Nephron (organoid): Measurements from ENCODE around the gene TMEM184C.

Experiments
- H3K27ac Mint-ChIP-seq, 3 experiments: 2 replicates each; pipeline ENCODE4 v1.8.0; 2020; ENCODE audit warnings: mixed read lengths in 3 of 3, mild to moderate bottlenecking in 2 of 3, moderate library complexity in 1 of 3
- H3K27me3 Mint-ChIP-seq: 2 replicates; pipeline ENCODE4 v1.8.0; 2021; ENCODE audit warnings: low read depth, mild to moderate bottlenecking, moderate library complexity, mixed read lengths
- H3K36me3 Mint-ChIP-seq: 2 replicates; pipeline ENCODE4 v1.8.0; 2020; ENCODE audit warnings: low read depth, mixed read lengths
- H3K4me1 Mint-ChIP-seq: 2 replicates; pipeline ENCODE4 v1.8.0; 2020; ENCODE audit warnings: mixed read lengths
- H3K4me3 Mint-ChIP-seq, 3 experiments: 2 replicates each; pipeline ENCODE4 v1.8.0; 2020; ENCODE audit warnings: mild to moderate bottlenecking in 3 of 3, mixed read lengths in 3 of 3, moderate library complexity in 2 of 3
- H3K9me3 Mint-ChIP-seq: 2 replicates; pipeline ENCODE4 v1.8.0; 2020; ENCODE audit warnings: mixed read lengths
- CTCF ChIP-seq, 3 experiments: fragments of 200-600 bp; sonication (generic); IDR thresholded peaks; one replicate each; pipeline ENCODE4 v1.5.0; 2021; ENCODE audit warnings: antibody characterized with exemption in 3 of 3; ENCODE audit not compliant: unreplicated experiment in 3 of 3

The TMEM184C gene

GRCh38 chr4:147599769-147600168 lies 17.4 kb upstream of the TMEM184C start:
- H3K4me3 Mint-ChIP-seq = no peak overlapping the region
- no peak overlapping the region for H3K27ac Mint-ChIP-seq
- no peaks in the 10 kb centered on the region for H3K27me3 Mint-ChIP-seq
- H3K36me3 Mint-ChIP-seq = no peaks in the 10 kb centered on the region
- no peak for TF ChIP-seq CTCF (IDR thresholded peaks at IDR 0.05; ENCODE audit: unreplicated experiment in 3 of 3)
- no peaks in the 10 kb centered on the region for H3K9me3 Mint-ChIP-seq
- peaks cover 12% of the 10 kb centered on the region for H3K4me1 Mint-ChIP-seq

- Mint-ChIP-seq H3K4me1 (no peaks in the 10 kb centered on the region), H3K36me3 (no peaks in the 10 kb centered on the region), H3K9me3 (no peaks in the 10 kb centered on the region), H3K4me3 (no peak overlapping the region), H3K27me3 (no peaks in the 10 kb centered on the region), H3K27ac (peak overlapping the region in 1 of 3 experiments; percentile 15)
- no peak for TF ChIP-seq CTCF (IDR thresholded peaks at IDR 0.05; ENCODE audit: unreplicated experiment in 3 of 3)
Measured at GRCh38 chr4:147605499-147605898, 11.7 kb upstream of the TMEM184C start.

GRCh38 chr4:147607471-147607870 lies 9.7 kb upstream of the TMEM184C start:
- Mint-ChIP-seq H3K27ac (no peak overlapping the region), H3K9me3 (no peaks in the 10 kb centered on the region), H3K4me1 (no peaks in the 10 kb centered on the region), H3K4me3 (no peak overlapping the region), H3K27me3 (no peaks in the 10 kb centered on the region), H3K36me3 (no peaks in the 10 kb centered on the region)
- TF ChIP-seq CTCF (IDR thresholded peaks at IDR 0.05; ENCODE audit: unreplicated experiment in 3 of 3) = no peak

GRCh38 chr4:147610686-147611085 lies 6.5 kb upstream of the TMEM184C start:
- Mint-ChIP-seq H3K27me3 (no peaks in the 10 kb centered on the region), H3K9me3 (no peaks in the 10 kb centered on the region), H3K27ac (no peak overlapping the region), H3K4me1 (no peaks in the 10 kb centered on the region), H3K4me3 (no peak overlapping the region), H3K36me3 (no peaks in the 10 kb centered on the region)
- no peak for TF ChIP-seq CTCF (IDR thresholded peaks at IDR 0.05; ENCODE audit: unreplicated experiment in 3 of 3)

GRCh38 chr4:147616849-147617172 lies 386 bp upstream of the TMEM184C start:
- H3K36me3 Mint-ChIP-seq = peaks cover 14% of the 10 kb centered on the region
- H3K4me1 Mint-ChIP-seq = peaks cover 26% of the 10 kb centered on the region
- peak overlapping the region; percentile 77 to 95 (median 87) for H3K27ac Mint-ChIP-seq
- H3K4me3 Mint-ChIP-seq = peak overlapping the region; percentile 90 to 93 (median 92)
- H3K9me3 Mint-ChIP-seq = no peaks in the 10 kb centered on the region
- H3K27me3 Mint-ChIP-seq = no peaks in the 10 kb centered on the region
- TF ChIP-seq CTCF (IDR thresholded peaks at IDR 0.05; ENCODE audit: unreplicated experiment in 3 of 3) = no peak

- H3K4me3 Mint-ChIP-seq = peak overlapping the region; percentile 90 to 93 (median 92)
- peaks cover 20% of the 10 kb centered on the region for H3K36me3 Mint-ChIP-seq
- no peaks in the 10 kb centered on the region for H3K27me3 Mint-ChIP-seq
- H3K27ac Mint-ChIP-seq = peak overlapping the region; percentile 77 to 95 (median 87)
- H3K4me1 Mint-ChIP-seq = peaks cover 26% of the 10 kb centered on the region
- no peak for TF ChIP-seq CTCF (IDR thresholded peaks at IDR 0.05; ENCODE audit: unreplicated experiment in 3 of 3)
- H3K9me3 Mint-ChIP-seq = no peaks in the 10 kb centered on the region
Measured at GRCh38 chr4:147617841-147618691, 869 bp downstream of the TMEM184C start.
